ENCODE measurements around the gene OVOL3. TPM values are rescaled to one million over a fixed set of nuclear protein-coding genes. Genes with fewer than 3 reads are reported as not detected.
"Not testable (repeated sequence)": the region's sequence is repeated elsewhere in the genome, so short reads cannot be mapped to it uniquely, and the experiment has no call there.

Gene OVOL3
- total RNA-seq (not detected), polyA plus RNA-seq (not detected)

DNA sequence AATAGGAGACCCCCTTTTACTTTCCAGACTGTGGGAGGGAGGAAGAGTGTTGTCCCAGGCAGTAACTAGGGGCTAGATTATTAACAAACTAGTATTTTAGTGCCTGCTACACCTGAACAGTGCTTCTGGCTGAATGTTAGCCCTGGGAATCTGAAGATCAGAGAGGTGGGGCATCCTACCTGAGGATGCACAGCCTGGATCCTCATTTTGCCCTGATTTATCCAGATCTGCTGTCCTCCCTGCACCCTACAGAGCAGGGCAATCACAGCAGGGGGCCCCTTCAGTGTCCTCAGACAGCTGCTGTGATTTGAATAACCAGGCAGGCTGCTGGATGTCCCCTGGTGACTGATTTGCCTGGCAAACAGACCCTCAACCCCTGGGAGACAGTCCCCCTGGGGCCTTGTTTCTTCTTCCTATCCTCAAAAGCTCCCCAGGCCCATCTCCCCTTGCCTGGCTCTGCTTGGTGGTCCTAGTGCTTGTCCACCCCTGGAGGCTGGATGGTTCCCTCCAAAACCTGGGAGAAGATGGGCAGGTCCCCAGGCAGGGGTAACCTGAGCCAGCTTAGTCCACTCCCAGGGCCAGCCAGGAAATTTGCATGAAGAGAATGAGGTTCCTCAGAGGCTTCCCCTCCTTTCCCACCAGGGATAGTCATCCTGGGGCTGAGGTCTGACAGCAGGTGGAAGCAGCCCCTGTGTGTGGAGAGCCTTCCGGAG is at the start of gene OVOL3:
TSS of gene OVOL3 (plus strand) at position 657 of the 713 bp plus-strand sequence. CDS start 60 bp downstream, outside the sequence.
- no peak for DNase-seq (ENCODE audit: extremely low spot score)
- Histone ChIP-seq H3K27ac (ENCODE audit: low read depth) (no peak within 1 kb of the TSS), H3K4me3 (ENCODE audit: low read depth, low read length) (no peak within 1 kb of the TSS), H3K36me3 (ENCODE audit: insufficient read depth) (peaks cover 2% of the 10 kb centered on the region), H3K4me1 (ENCODE audit: insufficient read depth) (no peaks in the 10 kb centered on the region)
- WGBS, result 73% methylated on average over 1 of the region's 1 CpG

- 97% methylated on average over 2 of the region's 2 CpGs for WGBS
Observed at GRCh38 chr19:36061367-36061766, 49.6 kb upstream of the OVOL3 start.

GRCh38 chr19:36064826-36065225 is 46.1 kb upstream of the OVOL3 start:
- Histone ChIP-seq H3K36me3 (ENCODE audit: insufficient read depth) (no peaks in the 10 kb centered on the region), H3K4me1 (ENCODE audit: insufficient read depth) (no peaks in the 10 kb centered on the region), H3K4me3 (ENCODE audit: low read depth, low read length) (no peak overlapping the region), H3K27ac (ENCODE audit: low read depth) (no peak overlapping the region)
- no peak for DNase-seq (ENCODE audit: extremely low spot score)
- 94% methylated on average over 8 of the region's 8 CpGs for WGBS

More at GRCh38 chr19:36061367-36061766, 49.6 kb upstream of the OVOL3 start:
- no peak for DNase-seq (ENCODE audit: extremely low spot score)
- no peaks in the 10 kb centered on the region for H3K36me3 ChIP-seq (ENCODE audit: insufficient read depth)
- H3K4me3 ChIP-seq (ENCODE audit: low read depth, low read length), result no peak overlapping the region
- no peaks in the 10 kb centered on the region for H3K4me1 ChIP-seq (ENCODE audit: insufficient read depth)
- H3K27ac ChIP-seq (ENCODE audit: low read depth), result no peak overlapping the region

- no peaks in the 10 kb centered on the region for H3K4me1 ChIP-seq (ENCODE audit: insufficient read depth)
- no peak overlapping the region for H3K27ac ChIP-seq (ENCODE audit: low read depth)
- no peaks in the 10 kb centered on the region for H3K36me3 ChIP-seq (ENCODE audit: insufficient read depth)
- no peak overlapping the region for H3K4me3 ChIP-seq (ENCODE audit: low read depth, low read length)
- WGBS, result 93% methylated on average over 11 of the region's 11 CpGs
- DNase-seq (ENCODE audit: extremely low spot score), result no peak
Observed at GRCh38 chr19:36067681-36068080, 43.3 kb upstream of the OVOL3 start.

DNA sequence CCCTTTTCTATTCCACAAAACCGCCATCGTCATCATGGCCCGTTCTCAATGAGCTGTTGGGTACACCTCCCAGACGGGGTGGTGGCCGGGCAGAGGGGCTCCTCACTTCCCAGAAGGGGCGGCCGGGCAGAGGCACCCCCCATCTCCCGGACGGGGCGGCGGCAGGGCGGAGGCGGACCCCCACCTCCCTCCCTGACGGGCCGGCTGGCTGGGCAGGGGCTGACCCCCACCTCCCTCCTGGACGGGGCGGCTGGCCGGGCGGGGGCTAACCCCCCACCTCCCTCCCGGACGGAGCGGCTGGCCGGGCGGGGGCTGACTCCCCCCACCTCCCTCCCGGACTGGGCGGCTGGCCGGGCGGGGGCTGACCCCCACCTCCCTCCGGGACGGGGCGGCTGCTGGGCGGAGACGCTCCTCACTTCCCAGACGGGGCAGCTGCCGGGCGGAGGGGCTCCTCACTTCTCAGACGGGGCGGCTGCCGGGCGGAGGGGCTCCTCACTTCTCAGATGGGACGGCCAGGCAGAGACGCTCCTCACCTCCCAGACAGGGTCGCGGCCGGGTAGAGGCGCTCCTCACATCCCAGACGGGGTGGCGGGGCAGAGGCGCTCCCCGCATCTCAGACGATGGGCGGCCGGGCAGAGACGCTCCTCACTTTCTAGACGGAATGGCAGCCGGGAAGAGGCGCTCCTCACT is 42.0 kb upstream of the OVOL3 start:
- H3K27ac ChIP-seq (ENCODE audit: low read depth); H3K4me3 ChIP-seq (ENCODE audit: low read depth, low read length); H3K4me1 ChIP-seq (ENCODE audit: insufficient read depth); H3K36me3 ChIP-seq (ENCODE audit: insufficient read depth); DNase-seq (ENCODE audit: extremely low spot score): not testable (repeated sequence)
- WGBS, result 96% methylated on average over 54 of the region's 57 CpGs

GRCh38 chr19:36072081-36072480 is 38.9 kb upstream of the OVOL3 start:
- Histone ChIP-seq H3K4me3 (ENCODE audit: low read depth, low read length) (no peak overlapping the region), H3K27ac (ENCODE audit: low read depth) (no peak overlapping the region), H3K4me1 (ENCODE audit: insufficient read depth) (no peaks in the 10 kb centered on the region), H3K36me3 (ENCODE audit: insufficient read depth) (no peaks in the 10 kb centered on the region)
- DNase-seq (ENCODE audit: extremely low spot score), result no peak
- 90% methylated on average over 8 of the region's 8 CpGs for WGBS

DNA sequence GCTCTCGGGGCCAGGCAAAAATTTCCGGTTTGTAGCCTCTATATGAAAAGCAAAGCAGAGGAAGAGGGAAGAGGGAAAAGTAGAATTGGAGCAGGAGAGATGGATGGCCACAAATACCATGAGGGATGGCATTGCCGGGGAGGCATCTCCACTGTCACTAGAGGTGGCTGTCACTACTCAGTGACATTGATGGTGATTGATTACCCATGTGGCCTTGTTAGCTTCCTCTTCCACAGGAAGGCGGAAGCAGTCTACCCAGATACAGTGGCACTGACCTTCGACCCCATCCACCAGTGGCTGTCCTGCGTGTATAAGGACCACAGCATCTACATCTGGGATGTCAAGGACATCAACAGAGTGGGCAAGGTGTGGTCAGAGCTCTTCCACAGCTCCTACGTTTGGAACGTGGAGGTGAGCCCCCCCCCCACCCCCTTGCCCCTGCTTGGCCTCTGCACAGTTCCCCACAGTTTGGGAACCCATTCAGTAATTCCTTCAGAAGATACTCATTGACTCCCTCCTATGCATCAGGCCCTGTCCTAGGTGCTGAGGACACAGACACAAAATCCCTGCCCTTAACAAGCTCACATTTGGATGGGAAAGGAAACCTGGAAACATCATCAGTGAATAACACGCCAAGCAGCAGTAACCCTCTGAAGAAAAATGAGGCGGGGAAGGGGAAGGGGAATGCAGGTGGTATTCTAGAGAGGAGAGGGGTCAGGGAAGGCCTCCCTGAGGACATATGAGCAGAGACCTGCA is 37.6 kb upstream of the OVOL3 start:
- H3K27ac ChIP-seq (ENCODE audit: low read depth), result no peak overlapping the region
- H3K36me3 ChIP-seq (ENCODE audit: insufficient read depth), result no peaks in the 10 kb centered on the region
- no peak overlapping the region for H3K4me3 ChIP-seq (ENCODE audit: low read depth, low read length)
- no peaks in the 10 kb centered on the region for H3K4me1 ChIP-seq (ENCODE audit: insufficient read depth)
- WGBS, result 91% methylated on average over 10 of the region's 10 CpGs
- no peak for DNase-seq (ENCODE audit: extremely low spot score)

- Histone ChIP-seq H3K27ac (ENCODE audit: low read depth) (no peak overlapping the region), H3K36me3 (ENCODE audit: insufficient read depth) (no peaks in the 10 kb centered on the region), H3K4me1 (ENCODE audit: insufficient read depth) (no peaks in the 10 kb centered on the region), H3K4me3 (ENCODE audit: low read depth, low read length) (no peak overlapping the region)
- 94% methylated on average over 3 of the region's 3 CpGs for WGBS
- DNase-seq (ENCODE audit: extremely low spot score), result no peak
Observed at GRCh38 chr19:36079389-36079945, 31.5 kb upstream of the OVOL3 start.

- 82% methylated on average over 3 of the region's 3 CpGs for WGBS
- DNase-seq (ENCODE audit: extremely low spot score), result no peak
- H3K4me3 ChIP-seq (ENCODE audit: low read depth, low read length), result no peak overlapping the region
- H3K4me1 ChIP-seq (ENCODE audit: insufficient read depth), result no peaks in the 10 kb centered on the region
- H3K36me3 ChIP-seq (ENCODE audit: insufficient read depth), result no peaks in the 10 kb centered on the region
- H3K27ac ChIP-seq (ENCODE audit: low read depth), result no peak overlapping the region
Observed at GRCh38 chr19:36081385-36081784, 29.6 kb upstream of the OVOL3 start.

DNA sequence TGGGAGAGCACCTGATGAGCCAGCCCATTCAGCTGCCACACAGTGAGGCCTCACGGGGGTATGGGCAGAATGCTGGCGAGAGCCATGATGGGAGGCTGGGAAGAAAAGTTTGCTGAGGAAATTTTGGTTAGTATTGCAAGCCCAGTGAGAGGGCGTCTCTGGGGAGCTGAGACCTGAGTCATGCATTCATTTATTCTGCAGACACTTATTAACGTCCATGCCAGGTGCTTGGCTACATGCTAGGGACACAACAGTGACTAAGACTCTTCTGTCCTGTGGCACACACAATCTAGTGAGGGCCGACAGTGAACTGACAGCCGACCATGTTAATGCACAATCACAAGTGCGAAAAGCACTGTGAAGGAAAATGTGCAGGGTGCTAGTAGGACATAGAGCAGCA is 29.0 kb upstream of the OVOL3 start:
- no peak for DNase-seq (ENCODE audit: extremely low spot score)
- H3K36me3 ChIP-seq (ENCODE audit: insufficient read depth), result no peaks in the 10 kb centered on the region
- WGBS, result 95% methylated on average over 7 of the region's 7 CpGs
- no peak overlapping the region for H3K4me3 ChIP-seq (ENCODE audit: low read depth, low read length)
- no peaks in the 10 kb centered on the region for H3K4me1 ChIP-seq (ENCODE audit: insufficient read depth)
- no peak overlapping the region for H3K27ac ChIP-seq (ENCODE audit: low read depth)

DNA sequence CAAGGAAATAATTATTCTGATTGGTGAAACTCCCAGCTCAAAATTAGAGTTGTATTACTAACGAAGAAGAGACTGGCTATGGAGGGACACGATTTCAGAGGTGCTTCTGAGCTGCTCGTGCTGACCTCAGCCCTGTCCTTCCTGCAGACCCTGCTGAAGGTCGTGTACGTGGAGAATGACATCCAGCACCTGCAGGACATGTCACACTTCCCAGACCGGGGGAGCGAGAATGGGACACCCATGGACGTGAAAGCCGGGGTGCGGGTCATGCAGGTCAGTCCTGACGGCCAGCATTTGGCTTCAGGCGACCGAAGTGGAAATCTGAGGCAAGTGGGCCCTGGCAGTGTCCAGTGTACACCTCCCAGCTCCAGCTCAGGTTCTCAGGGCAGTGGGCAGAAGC is 28.0 kb upstream of the OVOL3 start:
- WGBS, result 94% methylated on average over 13 of the region's 13 CpGs
- DNase-seq (ENCODE audit: extremely low spot score), result no peak
- Histone ChIP-seq H3K4me3 (ENCODE audit: low read depth, low read length) (no peak overlapping the region), H3K27ac (ENCODE audit: low read depth) (no peak overlapping the region), H3K36me3 (ENCODE audit: insufficient read depth) (no peaks in the 10 kb centered on the region), H3K4me1 (ENCODE audit: insufficient read depth) (no peaks in the 10 kb centered on the region)

GRCh38 chr19:36084231-36085009 is 26.5 kb upstream of the OVOL3 start:
- no peak overlapping the region for H3K27ac ChIP-seq (ENCODE audit: low read depth)
- 95% methylated on average over 12 of the region's 12 CpGs for WGBS
- no peak overlapping the region for H3K4me3 ChIP-seq (ENCODE audit: low read depth, low read length)
- H3K4me1 ChIP-seq (ENCODE audit: insufficient read depth), result no peaks in the 10 kb centered on the region
- no peaks in the 10 kb centered on the region for H3K36me3 ChIP-seq (ENCODE audit: insufficient read depth)
- no peak for DNase-seq (ENCODE audit: extremely low spot score)

GRCh38 chr19:36086326-36086725 is 24.6 kb upstream of the OVOL3 start:
- Histone ChIP-seq H3K4me1 (ENCODE audit: insufficient read depth) (no peaks in the 10 kb centered on the region), H3K27ac (ENCODE audit: low read depth) (no peak overlapping the region), H3K4me3 (ENCODE audit: low read depth, low read length) (no peak overlapping the region), H3K36me3 (ENCODE audit: insufficient read depth) (no peaks in the 10 kb centered on the region)
- WGBS, result 96% methylated on average over 9 of the region's 9 CpGs
- no peak for DNase-seq (ENCODE audit: extremely low spot score)
